Aorta (tissue), 5 donors: Measurements from ENCODE around the gene RALGPS1. TPM values are rescaled to one million over a fixed set of nuclear protein-coding genes. Genes with fewer than 3 reads are reported as not detected.
A peak's percentile ranks its signal among the peaks of the same experiment; 100 is the strongest.

ENCODE experiments used
- ATAC-seq: fragments of 200-7000 bp; cut with Tn5 transposase; one replicate; pipeline ENCODE4 v1.9.1; 2022; ENCODE audit warnings: moderate library complexity; ENCODE audit not compliant: low FRiP score
- DNase-seq, 2 donors: peaks; one replicate each; pipeline ENCODE4 v3.0.0-alpha.2; 2020
- H3K27ac ChIP-seq, 2 donors: one replicate each; pipeline ENCODE4 v1.5.1; 2013; ENCODE audit warnings: low read length in 2 of 2, mild to moderate bottlenecking in 2 of 2, moderate library complexity in 2 of 2, control low read depth in 1 of 2, inconsistent platforms in 1 of 2, low read depth in 1 of 2
- H3K27me3 ChIP-seq, 2 donors: one replicate each; pipeline ENCODE4 v1.6.1; 2013; ENCODE audit warnings: control low read depth in 1 of 2, low read length in 1 of 2, mild to moderate bottlenecking in 1 of 2, moderate library complexity in 1 of 2; ENCODE audit not compliant: insufficient read depth in 2 of 2, control insufficient read depth in 1 of 2
- H3K36me3 ChIP-seq, 2 donors: one replicate each; pipeline ENCODE4 v1.6.1; 2013; ENCODE audit warnings: control low read depth in 1 of 2, low read length in 1 of 2, mild to moderate bottlenecking in 1 of 2; ENCODE audit not compliant: insufficient read depth in 2 of 2, control insufficient read depth in 1 of 2
- H3K4me1 ChIP-seq, 2 donors: one replicate each; pipeline ENCODE4 v1.6.1; 2013; ENCODE audit warnings: low read length in 2 of 2, control low read depth in 1 of 2, mild to moderate bottlenecking in 1 of 2, moderate library complexity in 1 of 2; ENCODE audit not compliant: insufficient read depth in 2 of 2, control insufficient read depth in 1 of 2
- H3K4me3 ChIP-seq, 2 donors: one replicate each; pipeline ENCODE4 v1.5.1; 2013; ENCODE audit warnings: low read length in 2 of 2, control low read depth in 1 of 2, mild to moderate bottlenecking in 1 of 2
- H3K9me3 ChIP-seq: one replicate; pipeline ENCODE4 v1.6.1; 2013; ENCODE audit warnings: mild to moderate bottlenecking, low read length; ENCODE audit not compliant: control insufficient read depth
- WGBS, 2 donors: extraction: QIAGEN DNeasy Blood & Tissue Kit; methylation state at CpG; one replicate each; pipeline ENCODE4 v1.1.7; 2013; 5-methylcytosine and 5-hydroxymethylcytosine counted together
- intact Hi-C, 2 donors: fragments of 100-400 bp; cut with DNase I; formaldehyde crosslinking; loops; one replicate each; pipeline versions ENCODE4 v1.14.2 to v1.15.0; 2022
- polyA plus RNA-seq, 2 donors: library from polyadenylated mRNA; stranded (reverse); fragments of 200-250 nt; gene quantifications; one replicate each; pipeline ENCODE4 v1.2.3, GENCODE V29; 2013
- total RNA-seq, 2 donors: library from RNA; stranded (reverse); fragmentation: NEBNext Ultra II Directional; extraction: Animal tissue kit (Norgen Biotek cat#: 25700); gene quantifications; one replicate each; pipeline ENCODE4 v1.2.1, GENCODE V29; 2021
- donor health status: healthy with polysubstance abuse.
- donor health status: Bipolar disorder and iron deficiency.
- donor health status: DM: no; HTN: no; CAD: no.
- donor health status: DM: no; HTN: no; CAD: no.
- donor health status: DM: yes; HTN: yes; CAD: no.

The RALGPS1 gene
- total and polyA plus RNA-seq, 4 donors = 2.0 to 19.7 (median 8.3) TPM

GRCh38 chr9:127176631-127177030 is 262.0 kb downstream of the RALGPS1 start:
- Histone ChIP-seq H3K9me3 (no peaks in the 10 kb centered on the region), H3K27me3 (no peaks in the 10 kb centered on the region), H3K27ac (no peak overlapping the region), H3K4me3 (no peak overlapping the region), H3K4me1 (no peaks in the 10 kb centered on the region), H3K36me3 (no peaks in the 10 kb centered on the region)
- 91 to 99% methylated on average over 3 of the region's 3 CpGs for WGBS, 2 donors
- intact Hi-C loops = no loop called here
- ATAC-seq = no peak
- peak in 1 of 2 donors; percentile 32 for DNase-seq

GRCh38 chr9:127177231-127177630 is 262.6 kb downstream of the RALGPS1 start:
- ATAC-seq = no peak
- WGBS, 2 donors = 93 to 96% methylated on average over 6 of the region's 6 CpGs
- H3K4me3 ChIP-seq = no peak overlapping the region
- intact Hi-C loops = no loop called here
- no peak overlapping the region for H3K27ac ChIP-seq
- H3K9me3 ChIP-seq = no peaks in the 10 kb centered on the region
- DNase-seq = peak in 1 of 2 donors; percentile 37
- H3K27me3 ChIP-seq = no peaks in the 10 kb centered on the region
- H3K4me1 ChIP-seq = no peaks in the 10 kb centered on the region
- no peaks in the 10 kb centered on the region for H3K36me3 ChIP-seq

- Histone ChIP-seq H3K4me3 (no peak overlapping the region), H3K27ac (no peak overlapping the region), H3K4me1 (no peaks in the 10 kb centered on the region), H3K27me3 (no peaks in the 10 kb centered on the region), H3K36me3 (no peaks in the 10 kb centered on the region), H3K9me3 (no peaks in the 10 kb centered on the region)
- 96% methylated on average over 3 of the region's 3 CpGs for WGBS, 2 donors
- intact Hi-C loops = no loop called here
- peak in 1 of 2 donors; percentile 56 for DNase-seq
- ATAC-seq = no peak
Observed at GRCh38 chr9:127177665-127178265, 263.2 kb downstream of the RALGPS1 start.

- Histone ChIP-seq H3K9me3 (no peaks in the 10 kb centered on the region), H3K4me3 (no peak overlapping the region), H3K27me3 (no peaks in the 10 kb centered on the region), H3K4me1 (no peaks in the 10 kb centered on the region), H3K36me3 (no peaks in the 10 kb centered on the region), H3K27ac (peak overlapping the region in 1 of 2 donors; percentile 4)
- ATAC-seq (no peak), DNase-seq (peak; percentile 49 to 75)
- intact Hi-C loops = no loop called here
- 49 to 53% methylated on average over 12 of the region's 12 CpGs for WGBS, 2 donors
Observed at GRCh38 chr9:127178686-127179632, 264.4 kb downstream of the RALGPS1 start.

- DNase-seq (peak; percentile 50 to 74), ATAC-seq (no peak)
- Histone ChIP-seq H3K4me1 (no peaks in the 10 kb centered on the region), H3K4me3 (no peak overlapping the region), H3K36me3 (no peaks in the 10 kb centered on the region), H3K9me3 (no peaks in the 10 kb centered on the region), H3K27me3 (no peaks in the 10 kb centered on the region), H3K27ac (peak overlapping the region in 1 of 2 donors; percentile 14)
- intact Hi-C loops = loop anchor here in 1 of 2 donors (5.0 kb wide), 1 partner anchor 38 kb away; no protein-coding TSS in a partner anchor
- WGBS, 2 donors = 41 to 44% methylated on average over 15 of the region's 15 CpGs
Observed at GRCh38 chr9:127179633-127180441, 265.3 kb downstream of the RALGPS1 start.

- H3K9me3 ChIP-seq = no peaks in the 10 kb centered on the region
- 91 to 92% methylated on average over 14 of the region's 14 CpGs for WGBS, 2 donors
- peak; percentile 28 to 59 for DNase-seq
- no peak overlapping the region for H3K4me3 ChIP-seq
- H3K27ac ChIP-seq = peak overlapping the region in 1 of 2 donors; percentile 14
- H3K36me3 ChIP-seq = no peaks in the 10 kb centered on the region
- intact Hi-C loops = loop anchor here in 1 of 2 donors (5.0 kb wide), 1 partner anchor 38 kb away; no protein-coding TSS in a partner anchor
- no peak for ATAC-seq
- H3K4me1 ChIP-seq = peaks cover 0 to 1% of the 10 kb centered on the region in 2 donors
- H3K27me3 ChIP-seq = no peaks in the 10 kb centered on the region
Observed at GRCh38 chr9:127180457-127181314, 266.1 kb downstream of the RALGPS1 start.

- intact Hi-C loops = loop anchor here in 1 of 2 donors (5.0 kb wide), 1 partner anchor 39 kb away; no protein-coding TSS in a partner anchor
- peak; percentile 17 to 34 for DNase-seq
Observed at GRCh38 chr9:127181315-127181580, 266.7 kb downstream of the RALGPS1 start.

More at GRCh38 chr9:127181315-127181580, 266.7 kb downstream of the RALGPS1 start:
- no peak for ATAC-seq
- H3K4me3 ChIP-seq = no peak overlapping the region
- no peaks in the 10 kb centered on the region for H3K9me3 ChIP-seq
- no peaks in the 10 kb centered on the region for H3K27me3 ChIP-seq
- H3K27ac ChIP-seq = no peak overlapping the region
- H3K4me1 ChIP-seq = peaks cover 0 to 3% of the 10 kb centered on the region in 2 donors
- 97 to 98% methylated on average over 3 of the region's 3 CpGs for WGBS, 2 donors
- no peaks in the 10 kb centered on the region for H3K36me3 ChIP-seq
